ENCODE results near the gene AGRN. TPM values are rescaled to one million over a fixed set of nuclear protein-coding genes. Genes with fewer than 3 reads are reported as not detected.
"Not testable (repeated sequence)": the region's sequence is repeated elsewhere in the genome, so short reads cannot be mapped to it uniquely, and the experiment has no call there.

Gene AGRN
- total RNA-seq, 1 experiment from 2014 or later, result 175 TPM

DNA sequence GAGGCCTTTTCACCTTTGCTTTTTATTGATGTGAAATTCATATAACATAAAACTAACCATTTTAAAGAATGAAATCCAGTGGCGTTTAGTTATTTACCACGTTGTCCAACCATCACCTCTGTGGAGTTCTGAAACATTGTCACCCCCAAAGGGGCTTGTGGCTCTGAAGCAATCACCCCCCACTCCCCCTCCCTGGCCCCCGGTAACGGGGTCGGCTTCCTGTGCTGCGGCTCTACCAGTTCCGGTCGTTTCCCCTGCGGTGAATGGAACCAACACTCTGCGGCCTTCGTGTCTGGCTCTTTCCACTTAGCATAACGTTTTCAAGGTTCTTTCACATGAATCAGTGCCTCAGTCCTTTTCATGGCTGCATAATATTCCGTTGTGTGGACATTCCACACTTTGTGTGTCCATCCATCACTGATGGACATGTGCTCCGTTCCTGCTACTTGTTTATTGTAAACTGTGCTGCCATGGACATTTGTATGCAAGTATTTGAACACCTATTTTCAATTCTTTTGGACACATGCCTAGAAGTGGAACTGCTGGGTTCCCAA lies 8.4 kb upstream of the AGRN start:
- peaks cover 19 to 28% of the 10 kb centered on the region in 2 experiments for H3K4me1 Mint-ChIP-seq
- no peaks in the 10 kb centered on the region for H3K9me3 ChIP-seq (ENCODE audit: control insufficient read depth, low read depth, low read length)
- no peak overlapping the region for H3K14ac ChIP-seq (ENCODE audit: insufficient read depth, low read length)
- no peak for DNase-seq
- H3K56ac ChIP-seq (ENCODE audit: insufficient read length, low read depth, low read length), result no peak overlapping the region
- H3K4me3 Mint-ChIP-seq, result peak overlapping the region in 1 of 2 experiments; percentile 20; a peak in 1 of 5 replicates
- TF ChIP-seq CTCF (conservative IDR thresholded peaks at IDR 0.05), result no peak
- H3K18ac ChIP-seq (ENCODE audit: insufficient read length, low read depth, low read length), result no peak overlapping the region
- H2BK120ac ChIP-seq (ENCODE audit: low read depth, low read length, poor library complexity, severe bottlenecking), result no peak overlapping the region
- H2BK5ac ChIP-seq (ENCODE audit: insufficient read length, low read length), result no peak overlapping the region
- H3K27ac ChIP-seq (ENCODE audit: insufficient read length, low read depth, low read length), result no peak overlapping the region
- H3K23ac ChIP-seq (ENCODE audit: insufficient read length, low read depth, low read length), result no peak overlapping the region
- no peak overlapping the region for H3K4ac ChIP-seq (ENCODE audit: low read depth, low read length)
- WGBS (ENCODE audit: extremely low coverage, insufficient read length, low lambda C conversion rate), result no CpG with 5 or more reads among the region's 14 CpGs
- H2BK20ac ChIP-seq (ENCODE audit: low read depth, low read length, poor library complexity, severe bottlenecking), result no peak overlapping the region
- no peaks in the 10 kb centered on the region for H3K79me2 ChIP-seq (ENCODE audit: insufficient read depth, low read length)
- peaks cover 35% of the 10 kb centered on the region for H3K27me3 Mint-ChIP-seq (ENCODE audit: low read depth)
- H2BK15ac ChIP-seq (ENCODE audit: low read depth, low read length), result no peak overlapping the region
- H2AFZ ChIP-seq (ENCODE audit: low read length), result no peak overlapping the region
- no peaks in the 10 kb centered on the region; a peak in 1 of 7 replicates for H3K36me3 Mint-ChIP-seq (ENCODE audit: insufficient read depth in 1 of 3, low read depth in 3 of 3)
- no peaks in the 10 kb centered on the region for H3K27me3 ChIP-seq (ENCODE audit: insufficient read depth, low read length)
- no peak overlapping the region for H4K5ac ChIP-seq (ENCODE audit: insufficient read length, low read depth, low read length)
- no peak overlapping the region for H3T11ph ChIP-seq (ENCODE audit: low read length)
- H4K8ac ChIP-seq (replicated peaks; ENCODE audit: insufficient read length, low read depth, low read length), result no peak overlapping the region
- H3K9ac ChIP-seq (ENCODE audit: extremely low read depth, insufficient read length, low read length), result no peak overlapping the region
- H4K91ac ChIP-seq (ENCODE audit: insufficient read length, low read depth, low read length), result no peak overlapping the region
- no peaks in the 10 kb centered on the region for H3K79me1 ChIP-seq (ENCODE audit: insufficient read depth, low read depth, low read length, poor library complexity, severe bottlenecking)
- H3K9me3 Mint-ChIP-seq, result peaks cover 0 to 7% of the 10 kb centered on the region in 2 experiments; a peak in 2 of 5 replicates
- H3K4me2 ChIP-seq (ENCODE audit: insufficient read depth, insufficient read length, low read length), result no peak overlapping the region
- no peaks in the 10 kb centered on the region for H4K20me1 ChIP-seq (ENCODE audit: control insufficient read depth, insufficient read depth, insufficient read length)
- no peak overlapping the region for H2AK5ac ChIP-seq (ENCODE audit: insufficient read length, low read length)
- H2BK12ac ChIP-seq (ENCODE audit: insufficient read length, low read depth, low read length), result no peak overlapping the region
- no peaks in the 10 kb centered on the region for H3K4me1 ChIP-seq (ENCODE audit: insufficient read depth, low read length)
- no peak overlapping the region for H3K27ac Mint-ChIP-seq
- H3K23me2 ChIP-seq (ENCODE audit: insufficient read length, low read depth, low read length, poor library complexity, severe bottlenecking), result peaks cover 9% of the 10 kb centered on the region

- H3K4me1 Mint-ChIP-seq, result peaks cover 19 to 29% of the 10 kb centered on the region in 2 experiments
- not testable (repeated sequence) for H2BK15ac ChIP-seq (ENCODE audit: low read depth, low read length); H3K9ac ChIP-seq (ENCODE audit: extremely low read depth, insufficient read length, low read length); H3K4me1 ChIP-seq (ENCODE audit: insufficient read depth, low read length); H3K14ac ChIP-seq (ENCODE audit: insufficient read depth, low read length); H2BK5ac ChIP-seq (ENCODE audit: insufficient read length, low read length); H2BK120ac ChIP-seq (ENCODE audit: low read depth, low read length, poor library complexity, severe bottlenecking); H3K36me3 Mint-ChIP-seq (ENCODE audit: insufficient read depth in 1 of 3, low read depth in 3 of 3); H4K8ac ChIP-seq (replicated peaks; ENCODE audit: insufficient read length, low read depth, low read length); H4K5ac ChIP-seq (ENCODE audit: insufficient read length, low read depth, low read length); H4K91ac ChIP-seq (ENCODE audit: insufficient read length, low read depth, low read length); H3K23ac ChIP-seq (ENCODE audit: insufficient read length, low read depth, low read length); H2BK20ac ChIP-seq (ENCODE audit: low read depth, low read length, poor library complexity, severe bottlenecking); H2AK5ac ChIP-seq (ENCODE audit: insufficient read length, low read length); H3K79me2 ChIP-seq (ENCODE audit: insufficient read depth, low read length); H2BK12ac ChIP-seq (ENCODE audit: insufficient read length, low read depth, low read length); H3K9me3 Mint-ChIP-seq; H3T11ph ChIP-seq (ENCODE audit: low read length); H3K56ac ChIP-seq (ENCODE audit: insufficient read length, low read depth, low read length); H2AFZ ChIP-seq (ENCODE audit: low read length); H3K4ac ChIP-seq (ENCODE audit: low read depth, low read length); H4K20me1 ChIP-seq (ENCODE audit: control insufficient read depth, insufficient read depth, insufficient read length); H3K23me2 ChIP-seq (ENCODE audit: insufficient read length, low read depth, low read length, poor library complexity, severe bottlenecking); H3K79me1 ChIP-seq (ENCODE audit: insufficient read depth, low read depth, low read length, poor library complexity, severe bottlenecking); H3K9me3 ChIP-seq (ENCODE audit: control insufficient read depth, low read depth, low read length); H3K27me3 ChIP-seq (ENCODE audit: insufficient read depth, low read length)
- WGBS (ENCODE audit: extremely low coverage, insufficient read length, low lambda C conversion rate), result no CpG with 5 or more reads among the region's 13 CpGs
- peak overlapping the region in 2 of 3 experiments; percentile 94 to 97; a peak in 4 of 7 replicates for H3K27ac Mint-ChIP-seq
- peak overlapping the region; percentile 79 to 85 for H3K4me3 Mint-ChIP-seq
- H3K4me2 ChIP-seq (ENCODE audit: insufficient read depth, insufficient read length, low read length), result peak overlapping the region; percentile 54
- H3K27me3 Mint-ChIP-seq (ENCODE audit: low read depth), result peaks cover 26% of the 10 kb centered on the region
- peak; percentile 27 for DNase-seq
- H3K18ac ChIP-seq (ENCODE audit: insufficient read length, low read depth, low read length), result peak overlapping the region; percentile 50
- peak overlapping the region; percentile 10 for H3K27ac ChIP-seq (ENCODE audit: insufficient read length, low read depth, low read length)
Measured at GRCh38 chr1:1012736-1013104, 7.2 kb upstream of the AGRN start.

Data from H9 (cell line).